Measurements from ENCODE around the gene FAAP20. TPM values are rescaled to one million over a fixed set of nuclear protein-coding genes. Genes with fewer than 3 reads are reported as not detected.

FAAP20 gene
- total RNA-seq, 3 donors from 2014 or later: 23.4 to 42.6 (median 32.0) TPM

GRCh38 chr1:2203671-2204414 is 9.3 kb upstream of the FAAP20 start:
- H3K36me3 ChIP-seq (ENCODE audit: low read depth): no peaks in the 10 kb centered on the region
- intact Hi-C loops (cut with DNase I, micrococcal nuclease): loop anchor here in 1 of 2 donors (10.0 kb wide), 1 partner anchor 111 kb away; no protein-coding TSS in a partner anchor
- peak in 2 of 3 donors; percentile 52 to 71 for DNase-seq
- no peak overlapping the region for H3K4me3 ChIP-seq
- H3K9me3 ChIP-seq: no peaks in the 10 kb centered on the region
- peaks cover 42% of the 10 kb centered on the region for H3K4me1 ChIP-seq (ENCODE audit: low read depth)
- TF ChIP-seq CTCF (IDR thresholded peaks at IDR 0.05): no peak
- no peak for ATAC-seq

GRCh38 chr1:2202843-2203601 is 8.4 kb upstream of the FAAP20 start:
- intact Hi-C loops (cut with DNase I, micrococcal nuclease): loop anchor here in 1 of 2 donors (10.0 kb wide), 1 partner anchor 112 kb away; no protein-coding TSS in a partner anchor
- Histone ChIP-seq H3K4me3 (no peak overlapping the region), H3K36me3 (ENCODE audit: low read depth) (no peaks in the 10 kb centered on the region), H3K9me3 (no peaks in the 10 kb centered on the region), H3K4me1 (ENCODE audit: low read depth) (peaks cover 42% of the 10 kb centered on the region)
- no peak for TF ChIP-seq CTCF (IDR thresholded peaks at IDR 0.05)
- DNase-seq (peak in 1 of 3 donors; percentile 48), ATAC-seq (no peak)

GRCh38 chr1:2202008-2202575 is 7.5 kb upstream of the FAAP20 start:
- DNase-seq (peak in 1 of 3 donors; percentile 23), ATAC-seq (no peak)
- Histone ChIP-seq H3K4me1 (ENCODE audit: low read depth) (peaks cover 35% of the 10 kb centered on the region), H3K4me3 (no peak overlapping the region), H3K9me3 (no peaks in the 10 kb centered on the region), H3K36me3 (ENCODE audit: low read depth) (no peaks in the 10 kb centered on the region)
- no peak for TF ChIP-seq CTCF (IDR thresholded peaks at IDR 0.05)
- intact Hi-C loops (cut with DNase I, micrococcal nuclease): loop anchor here in 1 of 2 donors (10.0 kb wide), 1 partner anchor 113 kb away; no protein-coding TSS in a partner anchor

- ATAC-seq: no peak
- DNase-seq: peak in 1 of 3 donors; percentile 35
- intact Hi-C loops (cut with DNase I, micrococcal nuclease): loop anchor here in 1 of 2 donors (10.0 kb wide), 1 partner anchor 114 kb away; no protein-coding TSS in a partner anchor
- H3K36me3 ChIP-seq (ENCODE audit: low read depth): no peaks in the 10 kb centered on the region
- H3K4me3 ChIP-seq: no peak overlapping the region
- H3K4me1 ChIP-seq (ENCODE audit: low read depth): peaks cover 35% of the 10 kb centered on the region
- H3K9me3 ChIP-seq: no peaks in the 10 kb centered on the region
- no peak for TF ChIP-seq CTCF (IDR thresholded peaks at IDR 0.05)
Observed at GRCh38 chr1:2201062-2201461, 6.5 kb upstream of the FAAP20 start.

GRCh38 chr1:2200308-2200943 is 5.9 kb upstream of the FAAP20 start:
- no peaks in the 10 kb centered on the region for H3K36me3 ChIP-seq (ENCODE audit: low read depth)
- ATAC-seq (no peak), DNase-seq (peak in 1 of 3 donors; percentile 30)
- peaks cover 35% of the 10 kb centered on the region for H3K4me1 ChIP-seq (ENCODE audit: low read depth)
- intact Hi-C loops (cut with DNase I, micrococcal nuclease): loop anchor here in 1 of 2 donors (10.0 kb wide), 1 partner anchor 114 kb away; no protein-coding TSS in a partner anchor
- TF ChIP-seq CTCF (IDR thresholded peaks at IDR 0.05): no peak
- H3K4me3 ChIP-seq: no peak overlapping the region
- H3K9me3 ChIP-seq: no peaks in the 10 kb centered on the region

Data from mucosa of descending colon (tissue), 3 donors.